ENCODE measurements around the gene WDR45. TPM values are rescaled to one million over a fixed set of nuclear protein-coding genes. Genes with fewer than 3 reads are reported as not detected.

WDR45 gene
- total and polyA plus RNA-seq, 10 of the 15 experiments (the other 5 are each of a cell fraction or from before 2014, with no cell fraction given): 5.9 to 30.9 (median 20.6) TPM

DNA sequence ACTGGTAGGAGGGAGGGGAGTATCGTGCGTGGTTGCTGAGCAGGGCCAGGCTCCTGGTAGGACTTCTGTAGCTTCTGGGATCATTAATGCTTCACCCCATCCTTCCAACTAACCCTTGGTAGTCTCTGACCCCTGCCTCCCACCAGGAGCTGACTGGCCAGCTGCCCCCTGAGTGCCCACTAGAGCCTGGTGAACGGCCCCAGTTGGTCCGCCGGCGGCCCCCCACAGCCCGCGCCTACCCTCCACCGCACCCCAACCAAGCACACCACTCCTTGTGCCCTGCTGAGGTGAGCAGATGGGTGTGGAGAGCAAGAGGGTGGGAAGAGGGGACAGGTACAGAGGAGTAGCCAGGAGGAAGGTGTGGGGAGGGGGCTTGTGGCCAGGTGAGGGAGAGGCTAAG is 16.0 kb downstream of the WDR45 start:
- H3K79me2 ChIP-seq (ENCODE audit: control insufficient read depth, insufficient read depth, low read length): no peaks in the 10 kb centered on the region
- DNase-seq (ENCODE audit: low read depth, low spot score): no peak
- no peaks in the 10 kb centered on the region for H3K27me3 ChIP-seq (replicated peaks in 1 of 2; ENCODE audit: control insufficient read depth in 2 of 2, insufficient read depth in 2 of 2, low read length in 1 of 2)
- no peak overlapping the region for H3K4me2 ChIP-seq (ENCODE audit: control insufficient read depth, insufficient read depth)
- SMC1A ChIA-PET (ENCODE audit: uncharacterized antibody, unreplicated experiment): no interaction called here
- RAD21 ChIA-PET (ENCODE audit: unreplicated experiment): no interaction called here
- CTCF ChIA-PET: no interaction called here
- no peaks in the 10 kb centered on the region for H3K36me3 ChIP-seq (ENCODE audit: control insufficient read depth in 2 of 2, insufficient read depth in 2 of 2, low read length in 1 of 2)
- FAIRE-seq: no peak
- H3K27ac ChIP-seq (ENCODE audit: control insufficient read depth, insufficient read depth): no peak overlapping the region
- POLR2A ChIA-PET: no interaction called here
- H3K9me3 ChIP-seq (replicated peaks; ENCODE audit: control insufficient read depth, insufficient read depth, low read length): no peaks in the 10 kb centered on the region
- WGBS (ENCODE audit: insufficient coverage, insufficient replicate concordance, low lambda C conversion rate, missing lambda C conversion rate): 80% methylated on average over 9 of the region's 9 CpGs
- no peak overlapping the region for H3K4me3 ChIP-seq
- no peak overlapping the region for H2AFZ ChIP-seq (ENCODE audit: control insufficient read depth, low read depth, low read length)
- H3K4me1 ChIP-seq (ENCODE audit: control insufficient read depth, insufficient read depth, low read length): no peaks in the 10 kb centered on the region
- H4K20me1 ChIP-seq (ENCODE audit: control insufficient read depth, insufficient read depth): no peaks in the 10 kb centered on the region
- intact Hi-C loops (cut with micrococcal nuclease; ENCODE audit: unreplicated experiment) (no loop called here), in situ Hi-C loops (cut with MboI) (no loop called here)
- ATAC-seq: no peak
- no peak overlapping the region for H3K9ac ChIP-seq (ENCODE audit: control insufficient read depth, insufficient read depth, low read length)
- no TSS peak for BruUV-seq (replicated peaks)
- TF ChIP-seq MEF2A (IDR thresholded peaks at IDR 0.05; ENCODE audit: insufficient read depth, low read depth, low read length) (no peak), SPI1 (IDR thresholded peaks at IDR 0.05; ENCODE audit: borderline replicate concordance, insufficient read depth, low read depth, low read length) (no peak), ZNF207 (IDR thresholded peaks at IDR 0.05; ENCODE audit: borderline replicate concordance) (no peak), NBN (IDR thresholded peaks at IDR 0.05) (no peak), CBFB (IDR thresholded peaks at IDR 0.05; ENCODE audit: low read depth) (no peak), NRF1 (conservative IDR thresholded peaks at IDR 0.05; ENCODE audit: low read depth, low read length) (no peak), DPF2 (IDR thresholded peaks at IDR 0.05) (no peak), ZBTB40 (IDR thresholded peaks at IDR 0.05; ENCODE audit: borderline replicate concordance) (no peak), MTA2 (IDR thresholded peaks at IDR 0.05; ENCODE audit: low read depth) (no peak), NR2C2 (IDR thresholded peaks at IDR 0.05; ENCODE audit: borderline replicate concordance, control insufficient read depth, insufficient read length, low read depth) (no peak), MTA3 (IDR thresholded peaks at IDR 0.05; ENCODE audit: borderline replicate concordance, low read length) (no peak), IRF3 (IDR thresholded peaks at IDR 0.05) (no peak), IRF5 (IDR thresholded peaks at IDR 0.05; ENCODE audit: borderline replicate concordance) (no peak)
- TF ChIP-seq, protein P1, sequence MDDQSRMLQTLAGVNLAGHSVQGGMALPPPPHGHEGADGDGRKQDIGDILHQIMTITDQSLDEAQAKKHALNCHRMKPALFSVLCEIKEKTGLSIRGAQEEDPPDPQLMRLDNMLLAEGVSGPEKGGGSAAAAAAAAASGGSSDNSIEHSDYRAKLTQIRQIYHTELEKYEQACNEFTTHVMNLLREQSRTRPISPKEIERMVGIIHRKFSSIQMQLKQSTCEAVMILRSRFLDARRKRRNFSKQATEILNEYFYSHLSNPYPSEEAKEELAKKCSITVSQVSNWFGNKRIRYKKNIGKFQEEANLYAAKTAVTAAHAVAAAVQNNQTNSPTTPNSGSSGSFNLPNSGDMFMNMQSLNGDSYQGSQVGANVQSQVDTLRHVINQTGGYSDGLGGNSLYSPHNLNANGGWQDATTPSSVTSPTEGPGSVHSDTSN (IDR thresholded peaks at IDR 0.05; ENCODE audit: insufficient replicate concordance, low read depth, low read length): no peak

Data from GM12878 (cell line).